ENCODE measurements around the gene CRTC1.
A peak's percentile ranks its signal among the peaks of the same experiment; 100 is the strongest.

CRTC1 gene

DNA sequence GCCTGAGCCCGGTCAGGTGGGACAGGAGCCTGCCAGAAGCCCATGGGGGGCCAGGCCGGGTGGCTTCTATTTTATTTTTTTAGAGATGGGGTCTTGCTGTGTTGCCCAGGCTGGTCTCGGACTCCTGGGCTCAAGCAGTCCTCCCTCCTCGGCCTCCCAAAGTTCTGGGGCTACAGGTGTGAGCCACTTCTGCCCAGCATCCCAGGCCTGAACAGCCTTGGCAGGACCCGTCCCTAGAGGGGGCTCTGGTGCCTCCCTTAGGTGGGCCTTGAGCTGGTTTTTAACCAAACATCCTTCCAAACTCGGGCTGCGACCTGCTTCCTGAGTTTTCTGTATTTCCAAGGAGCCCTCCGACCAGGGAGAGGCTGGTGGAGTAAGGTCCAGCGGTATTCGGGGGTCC lies 97.2 kb downstream of the CRTC1 start:
- H3K27ac Mint-ChIP-seq = no peak overlapping the region
- no peak overlapping the region for H3K4me3 Mint-ChIP-seq
- H3K9me3 Mint-ChIP-seq = no peaks in the 10 kb centered on the region
- H3K27me3 Mint-ChIP-seq = peaks cover 5% of the 10 kb centered on the region
- H3K4me1 Mint-ChIP-seq = peaks cover 8% of the 10 kb centered on the region
- no peaks in the 10 kb centered on the region for H3K36me3 Mint-ChIP-seq

DNA sequence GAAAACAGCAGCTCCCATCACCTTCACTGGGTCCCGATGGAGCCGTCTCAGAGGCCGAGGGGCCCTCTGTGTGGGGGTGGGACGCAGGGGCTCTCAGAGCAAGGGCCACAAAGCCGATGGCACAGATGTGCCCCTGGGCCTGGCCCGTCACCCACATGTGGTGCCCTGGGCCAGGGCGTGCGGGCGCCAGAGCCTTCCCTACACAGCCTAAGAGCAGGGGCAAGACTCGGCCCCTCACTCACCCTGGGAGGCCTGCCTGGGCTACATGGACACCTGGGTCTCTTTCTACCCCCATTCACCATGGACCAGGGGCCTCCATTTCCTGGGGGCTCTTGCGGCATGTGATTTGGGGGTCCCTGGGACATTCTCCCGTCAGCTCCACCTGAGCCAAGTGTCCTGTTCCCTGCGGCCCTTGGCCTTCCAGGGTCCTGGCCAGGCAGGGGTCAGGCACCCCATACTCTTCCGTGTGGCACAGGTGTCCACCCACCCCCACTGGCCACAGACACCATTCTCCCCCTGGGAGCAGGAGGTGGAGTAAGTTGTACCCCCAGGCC lies 97.6 kb downstream of the CRTC1 start:
- Mint-ChIP-seq H3K4me1 (peaks cover 13% of the 10 kb centered on the region), H3K27me3 (peaks cover 8% of the 10 kb centered on the region), H3K27ac (no peak overlapping the region)

DNA sequence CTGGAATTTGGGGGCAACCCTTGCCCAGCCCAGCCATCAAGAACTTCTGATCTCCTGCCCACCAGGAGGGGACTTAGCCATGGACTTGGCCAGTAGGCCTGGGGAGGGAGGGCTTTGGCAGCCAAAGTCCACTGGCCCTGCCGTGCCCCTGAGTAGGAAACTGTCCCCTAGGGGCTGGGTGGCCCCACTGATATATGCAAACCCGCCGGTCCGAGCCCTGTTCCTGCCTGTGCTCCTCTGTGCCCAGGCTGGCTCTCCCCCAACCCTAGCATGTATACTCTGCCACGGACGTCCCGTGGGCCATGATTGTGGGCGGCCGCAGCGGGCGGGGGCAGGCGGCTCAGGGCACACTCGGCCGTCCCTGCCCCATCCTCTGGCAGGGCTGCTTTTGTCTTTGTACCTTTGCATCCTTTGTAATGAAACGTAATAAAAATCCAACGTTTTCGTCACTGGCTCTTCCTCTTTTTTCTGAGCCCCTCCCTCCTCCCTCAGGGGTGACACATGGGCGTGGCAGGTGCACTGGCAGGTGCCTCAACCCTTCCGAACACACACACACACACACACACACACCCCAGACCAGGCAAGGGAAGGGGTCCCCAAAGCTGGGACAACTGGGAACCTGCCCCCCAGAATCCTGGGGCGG lies 98.5 kb downstream of the CRTC1 start:
- Mint-ChIP-seq H3K36me3 (no peaks in the 10 kb centered on the region), H3K27me3 (peaks cover 15% of the 10 kb centered on the region), H3K9me3 (no peaks in the 10 kb centered on the region), H3K4me1 (peaks cover 17% of the 10 kb centered on the region), H3K27ac (no peak overlapping the region), H3K4me3 (no peak overlapping the region)

More for the DNA sequence above, 97.6 kb downstream of the CRTC1 start:
- Mint-ChIP-seq H3K9me3 (no peaks in the 10 kb centered on the region), H3K36me3 (no peaks in the 10 kb centered on the region), H3K4me3 (no peak overlapping the region)

DNA sequence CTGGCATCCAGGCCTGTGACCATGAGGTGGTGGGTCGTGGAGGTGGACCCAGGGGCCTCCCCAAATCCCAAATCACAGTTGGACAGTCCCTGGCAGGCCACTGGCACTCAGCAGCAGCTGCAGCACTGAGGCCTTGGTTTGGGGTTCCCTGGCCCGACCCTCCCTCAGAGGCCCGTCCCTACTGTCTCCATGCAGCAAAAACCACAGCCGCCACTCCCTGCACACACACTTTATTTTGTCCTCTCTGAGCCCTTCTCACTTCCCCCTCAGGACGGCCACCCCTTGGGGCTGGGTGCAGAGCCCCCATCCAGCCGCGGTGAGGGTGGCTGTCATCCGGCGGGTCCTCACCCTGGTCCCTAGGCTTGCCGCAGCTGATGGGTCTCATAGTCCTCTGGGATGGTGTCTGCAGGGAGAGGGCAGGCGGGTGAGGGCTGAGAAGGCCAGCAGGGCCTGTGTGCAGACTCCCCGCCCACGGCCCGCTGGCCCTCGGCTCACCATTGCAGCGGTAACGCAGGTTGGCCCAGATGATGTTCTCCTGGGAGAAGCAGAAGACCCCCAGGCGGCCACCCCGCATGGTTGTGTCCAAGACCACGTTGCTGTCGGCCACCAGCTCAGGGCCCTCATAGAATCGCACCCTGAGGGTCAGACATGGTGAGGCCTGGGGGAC lies 99.2 kb downstream of the CRTC1 start:
- no peaks in the 10 kb centered on the region for H3K36me3 Mint-ChIP-seq
- H3K27ac Mint-ChIP-seq = no peak overlapping the region
- H3K4me3 Mint-ChIP-seq = no peak overlapping the region
- H3K27me3 Mint-ChIP-seq = peaks cover 21% of the 10 kb centered on the region
- H3K9me3 Mint-ChIP-seq = no peaks in the 10 kb centered on the region
- H3K4me1 Mint-ChIP-seq = peaks cover 21% of the 10 kb centered on the region

DNA sequence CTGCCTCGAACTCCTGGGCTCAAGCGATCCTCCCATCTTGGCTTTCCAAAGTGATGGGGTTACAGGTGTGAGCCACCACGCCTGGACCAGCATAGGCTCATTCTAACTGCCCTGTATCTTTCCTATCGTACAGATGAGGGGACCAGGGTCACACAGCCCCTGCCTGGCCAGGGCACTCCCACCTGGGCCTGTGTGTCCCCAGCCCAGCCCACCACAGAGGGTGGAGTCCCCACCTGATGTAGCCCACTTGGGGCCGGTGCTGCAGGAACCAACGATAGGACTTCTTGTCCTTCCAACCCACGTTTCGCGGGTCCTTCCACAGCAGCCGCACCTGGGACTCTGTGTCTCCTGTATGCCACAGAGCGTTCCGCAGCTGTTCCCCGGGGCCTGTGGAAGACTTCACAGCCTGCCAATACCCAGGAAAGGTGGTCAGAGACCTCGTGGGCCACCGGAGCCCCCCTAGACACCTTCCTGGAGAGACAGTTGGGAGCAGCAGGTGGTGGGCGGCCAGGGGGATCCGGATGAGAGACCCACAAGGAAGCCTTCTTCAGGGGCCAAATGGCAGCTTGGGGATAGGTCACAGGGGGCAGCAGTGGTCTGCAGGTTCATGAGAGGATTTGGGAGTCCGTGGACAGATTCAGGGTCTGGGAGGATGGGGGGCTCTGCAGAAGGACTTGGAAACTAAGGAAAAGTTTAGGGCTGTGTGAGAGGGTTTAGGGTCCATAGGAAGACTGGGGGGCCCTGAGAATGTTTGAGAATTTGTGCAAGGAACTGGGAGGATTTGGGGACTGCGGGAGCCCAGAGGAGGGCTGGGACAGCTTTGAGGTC lies 100.7 kb downstream of the CRTC1 start:
- peaks cover 26% of the 10 kb centered on the region for H3K4me1 Mint-ChIP-seq
- peaks cover 24% of the 10 kb centered on the region for H3K27me3 Mint-ChIP-seq
- no peaks in the 10 kb centered on the region for H3K36me3 Mint-ChIP-seq
- H3K27ac Mint-ChIP-seq = no peak overlapping the region
- no peak overlapping the region for H3K4me3 Mint-ChIP-seq
- H3K9me3 Mint-ChIP-seq = no peaks in the 10 kb centered on the region

DNA sequence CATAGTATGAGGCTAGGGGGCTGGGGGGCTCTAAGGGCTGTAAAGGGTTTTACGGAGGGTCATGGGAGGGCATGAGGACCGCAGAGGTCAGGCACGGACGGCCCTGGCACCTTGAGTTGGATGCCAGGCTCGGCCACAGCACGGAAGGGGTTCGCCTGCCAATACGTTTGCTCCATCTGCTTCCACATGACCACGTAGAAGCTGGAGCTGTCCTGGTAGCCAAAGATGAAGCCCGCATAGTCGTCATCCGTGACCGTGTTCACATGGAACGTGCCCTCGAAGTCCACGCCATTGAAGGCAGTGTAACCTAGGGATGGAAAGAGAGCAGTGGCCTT lies 101.3 kb downstream of the CRTC1 start:
- Mint-ChIP-seq H3K4me1 (peaks cover 32% of the 10 kb centered on the region), H3K4me3 (no peak overlapping the region), H3K36me3 (no peaks in the 10 kb centered on the region), H3K27me3 (peaks cover 26% of the 10 kb centered on the region), H3K9me3 (no peaks in the 10 kb centered on the region), H3K27ac (no peak overlapping the region)

DNA sequence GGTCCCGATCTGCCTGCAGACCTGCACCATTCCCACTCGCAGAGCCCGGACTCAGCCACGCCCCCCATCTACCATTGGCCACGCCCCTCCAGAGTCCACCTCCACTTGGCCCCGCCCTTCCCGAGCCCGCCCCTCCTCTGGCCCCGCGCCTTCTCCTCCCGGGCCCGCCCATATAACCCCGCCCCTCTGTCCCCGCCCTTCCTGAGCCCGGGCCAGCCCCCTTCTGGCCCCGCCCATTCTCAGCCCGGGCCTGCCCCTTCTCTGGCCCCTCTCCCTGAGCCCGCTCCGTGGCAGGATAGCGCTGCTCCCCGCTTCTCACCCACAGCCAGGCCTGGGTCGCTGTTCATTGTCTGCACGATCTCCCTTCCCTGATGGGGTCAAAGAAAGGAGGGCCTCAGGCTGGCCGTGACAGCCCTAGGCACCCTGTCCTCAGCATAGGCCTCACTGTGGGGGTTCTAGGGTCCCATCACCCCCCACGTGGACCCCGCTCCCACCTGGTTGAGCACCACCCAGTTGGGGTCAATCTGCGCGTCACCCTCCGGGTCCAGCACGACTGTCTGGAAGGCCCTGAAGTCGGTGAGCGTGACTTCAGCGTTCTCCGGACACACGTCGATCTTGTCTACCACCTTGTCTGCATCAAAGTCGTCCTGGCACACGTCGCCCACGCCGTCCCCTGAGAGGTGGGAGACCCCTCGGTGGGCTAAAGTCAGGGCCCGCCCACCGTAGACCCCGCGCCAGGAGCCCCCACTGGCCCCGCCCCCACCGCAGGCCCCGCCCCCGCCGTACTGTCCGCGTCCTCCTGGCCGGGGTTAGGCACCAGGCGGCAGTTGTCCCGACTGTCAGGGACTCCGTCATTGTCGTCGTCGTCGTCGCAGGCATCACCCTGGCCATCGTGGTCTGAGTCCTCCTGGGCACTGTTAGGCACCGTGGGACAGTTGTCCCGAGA lies 102.0 kb downstream of the CRTC1 start:
- no peak overlapping the region for H3K27ac Mint-ChIP-seq
- peaks cover 38% of the 10 kb centered on the region for H3K4me1 Mint-ChIP-seq
- peaks cover 30% of the 10 kb centered on the region for H3K27me3 Mint-ChIP-seq
- H3K9me3 Mint-ChIP-seq = no peaks in the 10 kb centered on the region
- peak overlapping the region; percentile 55 for H3K4me3 Mint-ChIP-seq
- no peaks in the 10 kb centered on the region for H3K36me3 Mint-ChIP-seq

DNA sequence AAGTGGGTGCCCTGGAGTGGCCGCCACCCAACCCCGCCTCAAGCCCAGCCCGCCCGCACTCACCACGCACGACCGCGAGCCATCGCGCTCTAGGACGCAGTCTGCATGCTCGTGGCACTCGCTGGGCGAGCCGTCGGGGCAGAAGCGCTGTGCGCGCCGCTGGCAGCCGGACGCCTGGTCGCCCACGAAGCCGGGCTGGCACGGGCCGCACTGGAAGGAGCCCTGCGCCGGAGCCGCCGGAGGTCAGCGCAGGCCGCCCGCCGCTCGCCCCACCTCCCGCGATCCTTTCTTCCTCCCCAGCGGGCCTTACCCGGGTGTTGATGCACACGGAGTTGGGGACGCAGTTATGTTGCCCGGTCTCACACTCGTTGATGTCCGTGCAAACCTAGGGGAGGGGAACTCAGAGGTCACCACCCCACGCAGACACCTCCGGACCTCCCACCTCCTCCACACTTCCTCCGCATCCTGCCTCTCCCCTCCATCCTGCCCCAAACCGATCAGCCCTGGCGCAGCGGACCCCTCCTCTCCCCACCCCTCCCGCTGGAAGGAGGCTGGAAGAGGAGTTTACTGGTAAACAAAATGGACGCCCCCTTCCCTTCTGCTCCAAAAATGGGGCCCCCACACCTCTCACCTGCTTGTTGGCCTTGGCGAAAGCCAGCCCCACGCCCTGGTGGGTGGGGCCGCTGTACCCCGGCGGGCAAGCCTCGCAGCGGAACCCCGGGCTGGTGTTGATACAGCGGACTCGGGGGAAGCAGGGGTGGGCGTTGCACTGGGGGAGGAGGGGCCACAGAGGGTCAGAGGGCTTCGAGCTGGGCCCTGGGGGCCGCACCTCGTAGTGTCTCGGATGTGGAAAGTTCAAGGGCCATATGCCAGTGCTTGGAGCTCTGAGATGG lies 105.3 kb downstream of the CRTC1 start:
- Mint-ChIP-seq H3K4me1 (peaks cover 39% of the 10 kb centered on the region), H3K36me3 (peaks cover 2% of the 10 kb centered on the region), H3K27ac (no peak overlapping the region), H3K27me3 (peaks cover 47% of the 10 kb centered on the region), H3K4me3 (peak overlapping the region; percentile 62), H3K9me3 (no peaks in the 10 kb centered on the region)

DNA sequence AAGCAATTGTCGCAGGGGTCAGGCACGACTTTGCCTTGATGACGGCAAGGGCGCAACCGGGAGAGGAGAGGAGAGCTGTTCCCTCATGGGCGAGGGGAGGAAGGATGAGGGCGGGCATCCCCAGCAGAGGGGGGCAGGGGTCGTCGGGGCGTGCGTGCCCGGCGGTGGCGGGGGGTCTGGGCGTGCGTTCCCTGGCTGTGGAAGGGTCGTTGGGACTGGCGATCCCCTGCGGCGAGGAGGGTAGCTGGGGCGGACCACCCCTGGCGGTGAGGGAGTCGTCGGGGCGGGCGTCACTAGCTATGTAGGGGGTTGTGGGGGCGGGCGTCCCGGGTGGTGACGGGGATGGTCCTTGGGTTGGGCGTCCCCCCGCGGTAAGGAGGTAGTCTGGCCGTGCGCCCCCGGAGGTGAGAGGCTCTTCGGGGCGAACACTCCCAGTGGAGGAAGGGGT lies 106.0 kb downstream of the CRTC1 start:
- H3K27ac Mint-ChIP-seq = no peak overlapping the region
- peaks cover 36% of the 10 kb centered on the region for H3K4me1 Mint-ChIP-seq
- H3K9me3 Mint-ChIP-seq = no peaks in the 10 kb centered on the region
- H3K27me3 Mint-ChIP-seq = peaks cover 50% of the 10 kb centered on the region
- H3K36me3 Mint-ChIP-seq = peaks cover 2% of the 10 kb centered on the region
- peak overlapping the region; percentile 62 for H3K4me3 Mint-ChIP-seq

DNA sequence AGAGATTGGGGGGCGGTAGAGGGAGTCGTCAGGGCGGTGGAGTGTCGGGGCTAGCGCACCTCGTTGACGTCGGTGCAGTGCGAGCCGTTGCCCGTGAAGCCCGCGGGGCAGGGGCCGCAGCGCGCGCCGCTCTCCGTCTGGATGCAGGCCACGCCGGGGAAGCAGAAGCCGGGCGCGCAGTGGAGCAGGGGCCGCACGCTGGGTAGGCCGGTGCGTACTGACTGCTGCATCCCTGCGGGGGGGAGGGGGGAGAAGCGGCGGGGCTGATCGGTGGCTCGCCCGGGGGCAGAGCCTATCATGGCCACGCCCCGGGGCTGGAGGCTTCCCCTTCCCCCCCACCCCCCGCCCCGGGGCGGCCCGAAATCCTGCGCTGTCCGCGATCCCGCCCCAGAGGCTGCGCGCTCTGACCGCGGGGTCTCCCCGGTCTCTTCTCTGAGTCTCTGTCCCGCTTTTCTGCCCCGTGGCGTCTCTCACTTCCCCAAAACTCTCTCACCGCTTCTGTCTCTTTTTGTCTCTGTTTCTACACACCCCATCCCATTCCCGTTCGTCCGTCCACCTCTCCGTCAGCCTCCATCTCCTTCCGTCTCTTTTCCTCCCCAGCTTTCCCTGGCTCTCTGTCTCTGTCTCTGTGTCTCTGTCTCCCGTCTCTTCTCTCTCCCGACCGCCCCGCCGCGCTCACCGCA lies 106.5 kb downstream of the CRTC1 start:
- H3K9me3 Mint-ChIP-seq = no peaks in the 10 kb centered on the region

DNA sequence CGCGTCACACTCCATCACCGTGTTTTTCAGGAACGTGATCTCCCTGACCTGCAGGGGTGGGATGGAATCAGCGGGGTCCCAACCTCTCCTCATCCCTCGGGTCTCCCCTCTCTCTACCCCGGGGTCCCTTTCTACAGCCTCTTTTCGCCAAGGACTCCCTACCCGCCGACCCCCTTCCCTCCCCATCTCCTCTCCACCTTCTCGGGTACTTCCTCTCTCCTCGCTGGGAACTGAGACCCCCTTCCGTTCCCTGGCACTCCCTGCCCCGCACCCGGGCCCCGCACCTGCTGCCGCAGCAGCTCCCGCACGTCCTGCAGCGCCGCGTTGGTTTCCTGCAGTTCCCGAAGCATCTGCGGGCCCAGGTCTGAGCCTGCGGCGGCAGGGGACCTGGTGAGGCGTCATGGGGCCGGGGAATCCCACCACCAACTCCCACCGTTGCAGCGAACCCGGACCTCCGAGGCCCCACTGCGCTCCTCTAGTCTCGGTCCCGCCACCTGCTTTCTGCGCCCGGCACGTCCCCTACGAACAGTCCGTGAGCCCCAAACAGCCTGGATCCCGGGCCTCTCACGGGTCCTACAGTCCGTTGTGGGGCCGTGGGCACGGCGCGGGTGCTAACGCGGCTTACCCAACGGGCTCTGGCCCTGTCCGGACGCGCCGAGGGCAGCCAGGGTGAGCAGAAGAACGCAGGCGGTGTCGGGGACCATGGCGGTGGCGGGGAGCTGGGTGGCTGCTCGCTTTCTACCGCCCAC lies 107.3 kb downstream of the CRTC1 start, which contains the start of gene COMP:
TSS of gene COMP (minus strand) at position 740 of the 749 bp plus-strand sequence. CDS start at position 704, 36 bp downstream.
- peaks cover 47% of the 10 kb centered on the region for H3K27me3 Mint-ChIP-seq
- H3K4me1 Mint-ChIP-seq = peaks cover 29% of the 10 kb centered on the region
- H3K27ac Mint-ChIP-seq = peak within 1 kb of the TSS; percentile 60
- H3K36me3 Mint-ChIP-seq = peaks cover 2% of the 10 kb centered on the region
- peak within 1 kb of the TSS; percentile 80 for H3K4me3 Mint-ChIP-seq
- H3K9me3 Mint-ChIP-seq = no peaks in the 10 kb centered on the region

More for the DNA sequence above, 106.5 kb downstream of the CRTC1 start:
- peaks cover 2% of the 10 kb centered on the region for H3K36me3 Mint-ChIP-seq
- peak overlapping the region; percentile 80 for H3K4me3 Mint-ChIP-seq
- H3K27ac Mint-ChIP-seq = peak overlapping the region; percentile 60
- H3K27me3 Mint-ChIP-seq = peaks cover 50% of the 10 kb centered on the region
- H3K4me1 Mint-ChIP-seq = peaks cover 35% of the 10 kb centered on the region

DNA sequence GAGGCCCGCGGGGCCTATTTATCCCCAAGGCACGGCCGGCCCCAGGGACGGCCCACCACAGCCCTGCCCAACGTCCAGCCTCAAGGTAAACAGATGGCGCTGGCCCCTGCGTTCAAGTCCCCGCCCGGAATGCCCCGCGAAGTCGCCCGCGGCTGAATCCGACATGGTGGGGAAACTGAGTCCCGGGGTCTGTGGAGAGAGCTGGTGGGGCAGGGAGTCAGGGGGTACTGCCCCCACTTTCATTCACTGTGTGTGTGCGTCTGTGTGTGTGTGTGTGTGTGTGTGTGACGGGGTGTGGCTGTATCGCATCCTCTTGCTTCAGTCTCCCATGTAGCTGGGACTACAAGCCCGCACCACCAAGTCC lies 107.8 kb downstream of the CRTC1 start:
- H3K36me3 Mint-ChIP-seq = peaks cover 2% of the 10 kb centered on the region
- H3K4me3 Mint-ChIP-seq = no peak overlapping the region
- H3K9me3 Mint-ChIP-seq = no peaks in the 10 kb centered on the region
- H3K27me3 Mint-ChIP-seq = peaks cover 45% of the 10 kb centered on the region
- H3K4me1 Mint-ChIP-seq = peaks cover 24% of the 10 kb centered on the region
- H3K27ac Mint-ChIP-seq = no peak overlapping the region

DNA sequence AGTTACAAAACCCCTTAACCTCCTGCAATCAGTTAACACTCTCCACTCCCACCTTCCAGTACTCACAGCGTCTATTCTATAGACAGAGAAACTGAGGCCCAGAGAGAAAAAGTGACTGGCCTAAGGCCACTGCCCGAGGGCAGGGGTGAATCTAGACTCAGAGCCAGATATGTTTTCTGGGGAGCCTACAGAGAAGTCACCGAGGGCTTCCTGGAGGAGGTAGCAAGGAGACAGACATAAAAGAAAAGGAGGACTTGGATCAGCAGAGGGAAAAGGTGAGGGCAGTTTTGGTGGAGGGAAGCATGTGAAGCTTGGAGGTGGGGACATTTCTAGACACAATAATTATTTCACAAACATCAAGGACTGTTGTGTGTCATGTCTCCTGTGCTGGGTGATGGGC lies 109.2 kb downstream of the CRTC1 start:
- peaks cover 37% of the 10 kb centered on the region for H3K27me3 Mint-ChIP-seq
- H3K4me3 Mint-ChIP-seq = no peak overlapping the region
- H3K36me3 Mint-ChIP-seq = peaks cover 2% of the 10 kb centered on the region
- H3K4me1 Mint-ChIP-seq = peaks cover 19% of the 10 kb centered on the region
- H3K9me3 Mint-ChIP-seq = no peaks in the 10 kb centered on the region
- H3K27ac Mint-ChIP-seq = no peak overlapping the region
